WTC11 (cell line): ENCODE measurements around the gene TPST2. TPM values are rescaled to one million over a fixed set of nuclear protein-coding genes. Genes with fewer than 3 reads are reported as not detected.

Experiments
- ATAC-seq: fragments of 200-7000 bp; cut with Tn5 transposase; 2 replicates; pipeline ENCODE4 v1.10.0; 2021; ENCODE audit warnings: mild to moderate bottlenecking, moderate library complexity
- CTCF ChIA-PET: fragments of 300-600 bp; sonication (Branson Sonifier 250); formaldehyde crosslinking; loops from one replicate; lab custom pipeline; 2021; ENCODE audit warnings: antibody characterized with exemption; lab: Charles Lee
- POLR2A ChIA-PET: fragments of 350-600 bp; sonication (Branson Sonifier 250); formaldehyde crosslinking; loops from one replicate; lab custom pipeline; 2021; ENCODE audit warnings: antibody characterized with exemption; lab: Charles Lee
- DNase-seq: peaks from one replicate; pipeline ENCODE4 v3.0.0; 2021; ENCODE audit warnings: low spot score
- H3K27ac Mint-ChIP-seq: 2 replicates; pipeline ENCODE4 v1.8.0; 2021; ENCODE audit warnings: mixed read lengths
- H3K27me3 Mint-ChIP-seq: 2 replicates; pipeline ENCODE4 v1.8.0; 2021; ENCODE audit warnings: low read depth, mild to moderate bottlenecking, moderate library complexity, mixed read lengths
- H3K36me3 Mint-ChIP-seq: 2 replicates; pipeline ENCODE4 v1.8.0; 2021; ENCODE audit warnings: mixed read lengths
- H3K4me1 Mint-ChIP-seq: 2 replicates; pipeline ENCODE4 v1.8.0; 2022; ENCODE audit warnings: mixed read lengths
- H3K4me3 Mint-ChIP-seq: 2 replicates; pipeline ENCODE4 v1.8.0; 2021; ENCODE audit warnings: mild to moderate bottlenecking, moderate library complexity, mixed read lengths
- H3K9me3 Mint-ChIP-seq: 2 replicates; pipeline ENCODE4 v1.8.0; 2021; ENCODE audit warnings: mixed read lengths
- AR ChIP-seq: fragments of 250-450 bp; sonication (Bioruptor Pico); IDR thresholded peaks from 2 replicates; pipeline ENCODE4 v1.9.0; 2021; ENCODE audit warnings: mild to moderate bottlenecking
- ATF1 ChIP-seq: sonication (generic); formaldehyde crosslinking; IDR thresholded peaks from 2 replicates; pipeline ENCODE4 v1.8.1; 2023; ENCODE audit warnings: mild to moderate bottlenecking, moderate library complexity, missing genetic modification reagents
- CDX4 ChIP-seq: fragments of 250-450 bp; sonication (Bioruptor Pico); IDR thresholded peaks from 2 replicates; pipeline ENCODE4 v1.9.0; 2021; ENCODE audit warnings: moderate library complexity, mild to moderate bottlenecking, inconsistent platforms, borderline replicate concordance
- IRF1 ChIP-seq: sonication (generic); formaldehyde crosslinking; IDR thresholded peaks from 2 replicates; pipeline ENCODE4 v1.8.0; 2023; ENCODE audit warnings: missing genetic modification reagents
- RELA ChIP-seq: sonication (generic); formaldehyde crosslinking; IDR thresholded peaks from 2 replicates; pipeline ENCODE4 v1.8.1; 2022; ENCODE audit warnings: missing genetic modification reagents, mild to moderate bottlenecking, borderline replicate concordance
- RORB ChIP-seq: fragments of 250-450 bp; sonication (Bioruptor Pico); IDR thresholded peaks from 2 replicates; pipeline ENCODE4 v1.9.0; 2021; ENCODE audit warnings: mild to moderate bottlenecking
- SMAD4 ChIP-seq: sonication (generic); formaldehyde crosslinking; IDR thresholded peaks from 2 replicates; pipeline ENCODE4 v1.8.0; 2022; ENCODE audit warnings: mild to moderate bottlenecking, missing genetic modification reagents
- STAT6 ChIP-seq: sonication (generic); formaldehyde crosslinking; conservative IDR thresholded peaks from 2 replicates; pipeline ENCODE4 v1.8.1; 2023; ENCODE audit warnings: mild to moderate bottlenecking, low read depth, missing genetic modification reagents, moderate library complexity
- ZBTB43 ChIP-seq: sonication (generic); formaldehyde crosslinking; IDR thresholded peaks from 2 replicates; pipeline ENCODE4 v1.8.1; 2023; ENCODE audit warnings: mild to moderate bottlenecking, missing genetic modification reagents
- ZNF121 ChIP-seq: sonication (generic); formaldehyde crosslinking; IDR thresholded peaks from 2 replicates; pipeline ENCODE4 v1.8.0; 2023; ENCODE audit warnings: missing genetic modification reagents
- ZNF138 ChIP-seq: sonication (generic); formaldehyde crosslinking; conservative IDR thresholded peaks from 2 replicates; pipeline ENCODE4 v1.8.1; 2022; ENCODE audit warnings: mild to moderate bottlenecking, moderate library complexity, missing genetic modification reagents
- ZNF425 ChIP-seq: fragments of 250-450 bp; sonication (Bioruptor Pico); conservative IDR thresholded peaks from 2 replicates; pipeline ENCODE4 v1.9.0; 2021; ENCODE audit warnings: mild to moderate bottlenecking
- ZNF512 ChIP-seq: sonication (generic); formaldehyde crosslinking; IDR thresholded peaks from 2 replicates; pipeline ENCODE4 v1.8.1; 2022; ENCODE audit warnings: missing genetic modification reagents, borderline replicate concordance
- ZSCAN18 ChIP-seq: fragments of 250-450 bp; sonication (Bioruptor Pico); IDR thresholded peaks from 2 replicates; pipeline ENCODE4 v2.1.2; 2022; ENCODE audit warnings: mild to moderate bottlenecking, moderate library complexity
- total RNA-seq: library from RNA; stranded (reverse); gene quantifications from 3 replicates; pipeline ENCODE4 v1.2.3, GENCODE V29; 2021

The TPST2 gene
- total RNA-seq, 1 experiment from 2014 or later: 84.2 TPM

- no peak for ATAC-seq
- TF ChIP-seq ZNF121 (CRISPR knock-in tag) (no peak), ZSCAN18 (CRISPR knock-in tag) (no peak), ZNF138 (CRISPR knock-in tag) (no peak), IRF1 (CRISPR knock-in tag) (no peak), ZNF425 (CRISPR knock-in tag) (no peak), ZBTB43 (CRISPR knock-in tag) (no peak), RELA (CRISPR knock-in tag) (no peak), CDX4 (no peak), RORB (CRISPR knock-in tag) (no peak), ZNF512 (CRISPR knock-in tag) (no peak), ATF1 (CRISPR knock-in tag) (no peak), SMAD4 (CRISPR knock-in tag) (no peak), STAT6 (no peak), AR (CRISPR knock-in tag) (no peak)
- Mint-ChIP-seq H3K9me3 (no peaks in the 10 kb centered on the region), H3K4me1 (peaks cover 85% of the 10 kb centered on the region), H3K27ac (peak overlapping the region; percentile 54; the same call in 1 of the 2 replicates), H3K4me3 (no peak overlapping the region), H3K27me3 (no peaks in the 10 kb centered on the region), H3K36me3 (no peaks in the 10 kb centered on the region)
- ChIA-PET POLR2A (no interaction called here), CTCF (no interaction called here)
- no peak for DNase-seq
Measured at GRCh38 chr22:26552466-26552865, 37.5 kb downstream of the TPST2 start.
